OCI-LY7 (cell line): Measurements from ENCODE around the gene PNMA6E. TPM values are rescaled to one million over a fixed set of nuclear protein-coding genes. Genes with fewer than 3 reads are reported as not detected.

ENCODE experiments used
- BruUV-seq: library from RNA; stranded (reverse); fragments of 400-500 nt; replicated peaks from 2 replicates; lab custom pipeline; 2021; lab: Mats Ljungman, UMichigan
- CTCF ChIA-PET: fragments of 300-600 bp; sonication (Branson Sonifier 250); formaldehyde crosslinking; loops from one replicate; lab custom pipeline; 2022; ENCODE audit warnings: antibody characterized with exemption; ENCODE audit not compliant: unreplicated experiment; lab: Charles Lee
- POLR2A ChIA-PET: fragments of 300-600 bp; sonication (Branson Sonifier 250); formaldehyde crosslinking; loops from one replicate; lab custom pipeline; 2022; ENCODE audit warnings: antibody characterized with exemption; lab: Charles Lee
- DNase-seq: peaks from one replicate; pipeline ENCODE4 v3.0.0-alpha.2; 2015; ENCODE audit warnings: low spot score
- H2AFZ ChIP-seq: fragments of 200-600 bp; sonication (generic), shearing (Covaris generic); 2 replicates; pipeline ENCODE4 v1.6.1; 2014; ENCODE audit warnings: mild to moderate bottlenecking, antibody characterized with exemption, low read length, moderate library complexity
- H3K27ac ChIP-seq: fragments of 200-600 bp; sonication (generic); 2 replicates; pipeline ENCODE4 v1.5.1; 2014; ENCODE audit warnings: mixed run types, low read depth, mild to moderate bottlenecking, moderate library complexity, low read length, inconsistent platforms; ENCODE audit not compliant: poor library complexity, severe bottlenecking
- H3K36me3 ChIP-seq: fragments of 200-600 bp; sonication (generic); 2 replicates; pipeline ENCODE4 v1.6.1; 2014; ENCODE audit warnings: mild to moderate bottlenecking, antibody characterized with exemption, low read length, moderate library complexity, mixed read lengths; ENCODE audit not compliant: insufficient read depth
- H3K4me1 ChIP-seq: fragments of 200-600 bp; sonication (generic); 2 replicates; pipeline ENCODE4 v1.5.1; 2014; ENCODE audit warnings: mild to moderate bottlenecking, low read length; ENCODE audit not compliant: insufficient read depth, poor library complexity, severe bottlenecking
- H3K4me2 ChIP-seq: fragments of 200-600 bp; sonication (generic); 2 replicates; pipeline ENCODE4 v1.6.1; 2014; ENCODE audit warnings: mild to moderate bottlenecking, low read length
- H3K4me3 ChIP-seq: fragments of 200-600 bp; sonication (generic); 2 replicates; pipeline ENCODE4 v1.5.1; 2014; ENCODE audit warnings: mild to moderate bottlenecking, low read depth, low read length; ENCODE audit not compliant: poor library complexity, severe bottlenecking
- H3K79me2 ChIP-seq: fragments of 200-600 bp; sonication (generic); 2 replicates; pipeline ENCODE4 v1.6.1; 2016; ENCODE audit warnings: low read depth, mild to moderate bottlenecking, low read length, moderate library complexity, mixed read lengths; ENCODE audit not compliant: insufficient read depth
- H3K9me2 ChIP-seq: fragments of 200-600 bp; sonication (generic); 2 replicates; pipeline ENCODE4 v1.6.1; 2016; ENCODE audit warnings: mild to moderate bottlenecking, low read length, mixed read lengths; ENCODE audit not compliant: insufficient read depth
- H3K9me3 ChIP-seq: fragments of 200-600 bp; sonication (generic); 2 replicates; pipeline ENCODE4 v1.6.1; 2014; ENCODE audit warnings: mild to moderate bottlenecking, mixed run types, low read length, mixed read lengths
- H4K20me1 ChIP-seq: fragments of 200-600 bp; sonication (generic); 2 replicates; pipeline ENCODE4 v1.6.1; 2014; ENCODE audit warnings: mild to moderate bottlenecking, antibody characterized with exemption, low read length, moderate library complexity, mixed read lengths; ENCODE audit not compliant: insufficient read depth
- CTCF ChIP-seq: fragments of 200-600 bp; sonication (generic); conservative IDR thresholded peaks from 2 replicates; pipeline ENCODE4 v1.5.1; 2014; ENCODE audit warnings: mild to moderate bottlenecking, antibody characterized with exemption, low read length, moderate library complexity, mixed read lengths
- EZH2phosphoT487 ChIP-seq: fragments of 200-600 bp; sonication (generic); IDR thresholded peaks from 2 replicates; pipeline ENCODE4 v1.6.1; 2018; ENCODE audit warnings: low read depth, borderline replicate concordance, mild to moderate bottlenecking, mixed run types, antibody characterized with exemption, low read length, moderate library complexity, mixed read lengths
- intact Hi-C: fragments of 100-400 bp; cut with micrococcal nuclease; formaldehyde crosslinking; loops from one replicate; pipeline ENCODE4 v1.10.0; 2022; ENCODE audit not compliant: unreplicated experiment
- total RNA-seq, 2 experiments: library from RNA; depleted of rRNA in 1 of 2; stranded (reverse); fragments of >200 nt in 1 of 2; shearing (Covaris generic) in 1 of 2; gene quantifications; 2 replicates each; pipeline ENCODE4 v1.2.3, GENCODE V29; 2014 to 2022

The PNMA6E gene
- total RNA-seq, 2 experiments from 2014 or later = not detected

GRCh38 chrX:153417637-153418036, 16.5 kb upstream of the PNMA6E start:
- TF ChIP-seq EZH2phosphoT487 (no peak), CTCF (no peak)
- DNase-seq = no peak
- Histone ChIP-seq H3K4me3 (no peak overlapping the region), H3K9me2 (no peaks in the 10 kb centered on the region), H2AFZ (no peak overlapping the region), H4K20me1 (no peaks in the 10 kb centered on the region), H3K4me1 (no peaks in the 10 kb centered on the region), H3K79me2 (no peaks in the 10 kb centered on the region), H3K9me3 (no peaks in the 10 kb centered on the region), H3K4me2 (no peak overlapping the region), H3K27ac (no peak overlapping the region), H3K36me3 (no peaks in the 10 kb centered on the region)
- intact Hi-C loops = no loop called here
- CTCF ChIA-PET = no interaction called here
- no TSS peak for BruUV-seq
- POLR2A ChIA-PET = no interaction called here

- Histone ChIP-seq H3K27ac (no peak overlapping the region), H3K4me1 (peaks cover 3% of the 10 kb centered on the region), H3K9me2 (no peaks in the 10 kb centered on the region), H3K36me3 (no peaks in the 10 kb centered on the region), H2AFZ (no peak overlapping the region), H4K20me1 (no peaks in the 10 kb centered on the region), H3K79me2 (no peaks in the 10 kb centered on the region), H3K4me2 (no peak overlapping the region), H3K4me3 (no peak overlapping the region), H3K9me3 (no peaks in the 10 kb centered on the region)
- DNase-seq = no peak
- CTCF ChIA-PET = no interaction called here
- no peak for TF ChIP-seq CTCF
- TF ChIP-seq EZH2phosphoT487 = no peak
- BruUV-seq = no TSS peak
- intact Hi-C loops = no loop called here
- POLR2A ChIA-PET = no interaction called here
Measured at GRCh38 chrX:153416781-153417450, 15.8 kb upstream of the PNMA6E start.

- Histone ChIP-seq H3K4me3 (no peak overlapping the region), H3K36me3 (no peaks in the 10 kb centered on the region), H3K79me2 (no peaks in the 10 kb centered on the region), H3K4me2 (no peak overlapping the region), H4K20me1 (no peaks in the 10 kb centered on the region), H3K9me3 (no peaks in the 10 kb centered on the region), H3K9me2 (no peaks in the 10 kb centered on the region), H3K27ac (no peak overlapping the region), H3K4me1 (peaks cover 3% of the 10 kb centered on the region), H2AFZ (no peak overlapping the region)
- CTCF ChIA-PET = no interaction called here
- DNase-seq = no peak
- TF ChIP-seq EZH2phosphoT487 (no peak), CTCF (no peak)
- POLR2A ChIA-PET = no interaction called here
- intact Hi-C loops = no loop called here
- no TSS peak for BruUV-seq
Measured at GRCh38 chrX:153414856-153415510, 13.8 kb upstream of the PNMA6E start.
